ENCODE measurements around the gene CEACAM16. TPM values are rescaled to one million over a fixed set of nuclear protein-coding genes. Genes with fewer than 3 reads are reported as not detected.
"Not testable (repeated sequence)": the region's sequence is repeated elsewhere in the genome, so short reads cannot be mapped to it uniquely, and the experiment has no call there.

Gene CEACAM16
- total RNA-seq, 1 donor = not detected

- Histone ChIP-seq H3K27me3 (ENCODE audit: insufficient read depth, low read length) (no peaks in the 10 kb centered on the region), H3K4me3 (ENCODE audit: low read length) (no peak overlapping the region), H3K9me3 (ENCODE audit: low read depth, low read length) (no peaks in the 10 kb centered on the region), H3K4me1 (ENCODE audit: insufficient read depth, low read length) (no peaks in the 10 kb centered on the region)
Measured at GRCh38 chr19:44668985-44669764, 29.8 kb upstream of the CEACAM16 start.

- H3K4me3 ChIP-seq (ENCODE audit: low read length); H3K9me3 ChIP-seq (ENCODE audit: low read depth, low read length); H3K27me3 ChIP-seq (ENCODE audit: insufficient read depth, low read length); H3K4me1 ChIP-seq (ENCODE audit: insufficient read depth, low read length): not testable (repeated sequence)
Measured at GRCh38 chr19:44670027-44670426, 28.9 kb upstream of the CEACAM16 start.

- Histone ChIP-seq H3K4me1 (ENCODE audit: insufficient read depth, low read length) (no peaks in the 10 kb centered on the region), H3K9me3 (ENCODE audit: low read depth, low read length) (no peaks in the 10 kb centered on the region), H3K4me3 (ENCODE audit: low read length) (no peak within 1 kb of the TSS)
Measured at GRCh38 chr19:44671400-44671799, 27.6 kb upstream of the CEACAM16 start, which contains the start of gene CEACAM19. Gene CEACAM19, plus strand, starts transcription at chr19:44671482. Its CDS starts 450 bp downstream, at chr19:44671932.

GRCh38 chr19:44672226-44672625 lies 26.7 kb upstream of the CEACAM16 start:
- Histone ChIP-seq H3K4me3 (ENCODE audit: low read length) (no peak overlapping the region), H3K27me3 (ENCODE audit: insufficient read depth, low read length) (no peaks in the 10 kb centered on the region), H3K9me3 (ENCODE audit: low read depth, low read length) (no peaks in the 10 kb centered on the region), H3K4me1 (ENCODE audit: insufficient read depth, low read length) (peaks cover 3% of the 10 kb centered on the region)

More at GRCh38 chr19:44671400-44671799, 27.6 kb upstream of the CEACAM16 start, which contains the start of gene CEACAM19:
- H3K27me3 ChIP-seq (ENCODE audit: insufficient read depth, low read length) = no peaks in the 10 kb centered on the region

GRCh38 chr19:44673510-44673909 lies 25.4 kb upstream of the CEACAM16 start:
- H3K27me3 ChIP-seq (ENCODE audit: insufficient read depth, low read length) = no peaks in the 10 kb centered on the region
- H3K9me3 ChIP-seq (ENCODE audit: low read depth, low read length) = no peaks in the 10 kb centered on the region
- H3K4me1 ChIP-seq (ENCODE audit: insufficient read depth, low read length) = peaks cover 7% of the 10 kb centered on the region
- no peak overlapping the region for H3K4me3 ChIP-seq (ENCODE audit: low read length)

GRCh38 chr19:44675521-44675920 lies 23.4 kb upstream of the CEACAM16 start:
- no peaks in the 10 kb centered on the region for H3K9me3 ChIP-seq (ENCODE audit: low read depth, low read length)
- no peak overlapping the region for H3K4me3 ChIP-seq (ENCODE audit: low read length)
- no peaks in the 10 kb centered on the region for H3K27me3 ChIP-seq (ENCODE audit: insufficient read depth, low read length)
- H3K4me1 ChIP-seq (ENCODE audit: insufficient read depth, low read length) = peaks cover 7% of the 10 kb centered on the region

- peaks cover 7% of the 10 kb centered on the region for H3K4me1 ChIP-seq (ENCODE audit: insufficient read depth, low read length)
- no peaks in the 10 kb centered on the region for H3K9me3 ChIP-seq (ENCODE audit: low read depth, low read length)
- H3K4me3 ChIP-seq (ENCODE audit: low read length) = no peak overlapping the region
- H3K27me3 ChIP-seq (ENCODE audit: insufficient read depth, low read length) = no peaks in the 10 kb centered on the region
Measured at GRCh38 chr19:44677019-44677811, 21.7 kb upstream of the CEACAM16 start.

- peaks cover 33% of the 10 kb centered on the region for H3K4me1 ChIP-seq (ENCODE audit: insufficient read depth, low read length)
- no peak overlapping the region for H3K4me3 ChIP-seq (ENCODE audit: low read length)
- H3K9me3 ChIP-seq (ENCODE audit: low read depth, low read length) = no peaks in the 10 kb centered on the region
- no peaks in the 10 kb centered on the region for H3K27me3 ChIP-seq (ENCODE audit: insufficient read depth, low read length)
Measured at GRCh38 chr19:44680536-44680935, 18.4 kb upstream of the CEACAM16 start.

- Histone ChIP-seq H3K9me3 (ENCODE audit: low read depth, low read length) (no peaks in the 10 kb centered on the region), H3K27me3 (ENCODE audit: insufficient read depth, low read length) (no peaks in the 10 kb centered on the region), H3K4me1 (ENCODE audit: insufficient read depth, low read length) (peaks cover 47% of the 10 kb centered on the region), H3K4me3 (ENCODE audit: low read length) (no peak overlapping the region)
Measured at GRCh38 chr19:44681992-44682790, 16.8 kb upstream of the CEACAM16 start.

GRCh38 chr19:44682807-44683206 lies 16.1 kb upstream of the CEACAM16 start:
- H3K4me1 ChIP-seq (ENCODE audit: insufficient read depth, low read length) = peaks cover 49% of the 10 kb centered on the region
- no peak overlapping the region for H3K4me3 ChIP-seq (ENCODE audit: low read length)
- no peaks in the 10 kb centered on the region for H3K9me3 ChIP-seq (ENCODE audit: low read depth, low read length)
- H3K27me3 ChIP-seq (ENCODE audit: insufficient read depth, low read length) = no peaks in the 10 kb centered on the region

- Histone ChIP-seq H3K27me3 (ENCODE audit: insufficient read depth, low read length) (no peaks in the 10 kb centered on the region), H3K4me3 (ENCODE audit: low read length) (no peak overlapping the region), H3K9me3 (ENCODE audit: low read depth, low read length) (no peaks in the 10 kb centered on the region), H3K4me1 (ENCODE audit: insufficient read depth, low read length) (peaks cover 57% of the 10 kb centered on the region)
Measured at GRCh38 chr19:44683434-44684210, 15.3 kb upstream of the CEACAM16 start.

- H3K4me1 ChIP-seq (ENCODE audit: insufficient read depth, low read length) = peaks cover 64% of the 10 kb centered on the region
- H3K27me3 ChIP-seq (ENCODE audit: insufficient read depth, low read length); H3K4me3 ChIP-seq (ENCODE audit: low read length); H3K9me3 ChIP-seq (ENCODE audit: low read depth, low read length): not testable (repeated sequence)
Measured at GRCh38 chr19:44684396-44684795, 14.6 kb upstream of the CEACAM16 start.

- H3K27me3 ChIP-seq (ENCODE audit: insufficient read depth, low read length) = no peaks in the 10 kb centered on the region
- no peak overlapping the region for H3K4me3 ChIP-seq (ENCODE audit: low read length)
- H3K9me3 ChIP-seq (ENCODE audit: low read depth, low read length) = no peaks in the 10 kb centered on the region
- H3K4me1 ChIP-seq (ENCODE audit: insufficient read depth, low read length) = peaks cover 65% of the 10 kb centered on the region
Measured at GRCh38 chr19:44684892-44685863, 13.8 kb upstream of the CEACAM16 start.

Measured in mononuclear cell (primary cell).